Endothelial cell of umbilical vein (primary cell): Measurements from ENCODE around the gene PARP3. TPM values are rescaled to one million over a fixed set of nuclear protein-coding genes. Genes with fewer than 3 reads are reported as not detected.

Experiments used
- BruUV-seq: library from RNA; stranded (reverse); fragments of 400-500 nt; replicated peaks from 2 replicates; lab custom pipeline; 2021; lab: Mats Ljungman, UMichigan
- CTCF ChIA-PET: fragments of 300-600, 350-600 bp; sonication (Branson Sonifier 250); formaldehyde crosslinking; loops from one replicate; lab custom pipeline; 2021; ENCODE audit warnings: antibody characterized with exemption, inconsistent platforms; lab: Charles Lee
- POLR2A ChIA-PET: fragments of 300-600, 350-600 bp; sonication (Branson Sonifier 250); formaldehyde crosslinking; loops from one replicate; lab custom pipeline; 2021; ENCODE audit warnings: antibody characterized with exemption, inconsistent platforms; lab: Charles Lee
- DNase-seq: peaks from one replicate; pipeline ENCODE4 v3.0.0-alpha.2; 2011; ENCODE audit warnings: low read depth, low spot score
- FAIRE-seq: peaks from 2 replicates; lab custom pipeline; 2011; peaks lifted over from hg19 to GRCh38; lab: Jason Lieb, UNC
- H2AFZ ChIP-seq: 2 replicates; pipeline ENCODE4 v1.6.0; 2012; ENCODE audit warnings: low read depth, low read length, control low read depth, inconsistent platforms
- H3K27ac ChIP-seq: 2 replicates; pipeline ENCODE4 v1.5.1; 2011; ENCODE audit warnings: low read depth, mild to moderate bottlenecking, control low read depth, low read length, moderate library complexity; ENCODE audit not compliant: insufficient read depth
- H3K27me3 ChIP-seq, 2 experiments: 2 replicates each; pipeline versions ENCODE4 v1.6.0 to v1.6.1; 2011; ENCODE audit warnings: low read length in 2 of 2, mixed read lengths in 1 of 2; ENCODE audit not compliant: control insufficient read depth in 2 of 2, insufficient read depth in 2 of 2
- H3K36me3 ChIP-seq, 2 experiments: 2 replicates in 1 of 2; 3 replicates in 1 of 2; pipeline ENCODE4 v1.5.1; 2011; ENCODE audit warnings: low read length in 2 of 2, mild to moderate bottlenecking in 1 of 2, moderate library complexity in 1 of 2; ENCODE audit not compliant: control insufficient read depth in 2 of 2, insufficient read depth in 2 of 2; ENCODE audit errors: extremely low read depth in 1 of 2
- H3K4me1 ChIP-seq: 3 replicates; pipeline ENCODE4 v1.5.1; 2011; ENCODE audit warnings: mild to moderate bottlenecking, low read length; ENCODE audit not compliant: control insufficient read depth, insufficient read depth; ENCODE audit errors: extremely low read depth
- H3K4me2 ChIP-seq: 2 replicates; pipeline ENCODE4 v1.6.1; 2011; ENCODE audit warnings: low read length, control low read depth, mixed read lengths; ENCODE audit not compliant: insufficient read depth
- H3K4me3 ChIP-seq, 3 experiments: fragments of 200-600 bp in 1 of 3; sonication (generic), shearing (Covaris generic) in 1 of 3; replicated peaks in 1 of 3; 2 replicates each; pipeline ENCODE4 v1.5.1; 2011 to 2016; ENCODE audit warnings: control low read depth in 3 of 3, low read length in 3 of 3, mild to moderate bottlenecking in 2 of 3, inconsistent platforms in 1 of 3, low read depth in 1 of 3, moderate library complexity in 1 of 3; ENCODE audit not compliant: insufficient read depth in 1 of 3
- H3K79me2 ChIP-seq: 2 replicates; pipeline ENCODE4 v1.6.0; 2012; ENCODE audit warnings: low read length, inconsistent platforms; ENCODE audit not compliant: control insufficient read depth, insufficient read depth
- H3K9ac ChIP-seq: replicated peaks from 2 replicates; pipeline ENCODE3; 2011; ENCODE audit warnings: low read length, control low read depth; ENCODE audit not compliant: insufficient read depth; ENCODE audit errors: extremely low read depth
- H3K9me1 ChIP-seq: replicated peaks from 3 replicates; pipeline ENCODE4 v1.6.0; 2011; ENCODE audit warnings: mild to moderate bottlenecking, low read length; ENCODE audit not compliant: control insufficient read depth, insufficient read depth; ENCODE audit errors: extremely low read depth
- H3K9me3 ChIP-seq: replicated peaks from 2 replicates; pipeline ENCODE4 v1.5.1; 2012; ENCODE audit warnings: low read length, inconsistent platforms; ENCODE audit not compliant: control insufficient read depth, insufficient read depth
- H4K20me1 ChIP-seq: replicated peaks from 2 replicates; pipeline ENCODE3; 2011; ENCODE audit warnings: mild to moderate bottlenecking, low read length; ENCODE audit not compliant: control insufficient read depth, insufficient read depth; ENCODE audit errors: extremely low read depth
- JUN ChIP-seq: IDR thresholded peaks from 2 replicates; pipeline ENCODE4 v1.6.1; 2011; ENCODE audit warnings: borderline replicate concordance, low read depth; ENCODE audit not compliant: insufficient read length, insufficient read depth
- MAX ChIP-seq: IDR thresholded peaks from 2 replicates; pipeline ENCODE4 v1.6.1; 2011; ENCODE audit not compliant: insufficient read depth, insufficient read length
- dilution Hi-C: fragments of 300-500 bp; cut with MboI; formaldehyde crosslinking; loops from one replicate; pipeline ENCODE4 v1.15.0; 2019; ENCODE audit warnings: low sequenced_read_pairs; ENCODE audit not compliant: extremely low pct_ligation_motif_present
- intact Hi-C: fragments of 100-400 bp; cut with micrococcal nuclease; formaldehyde crosslinking; loops from one replicate; pipeline ENCODE4 v1.10.0; 2022
- polyA plus RNA-seq, 4 experiments: library from polyadenylated mRNA; depleted of rRNA in 3 of 4; stranded (reverse) in 3 of 4; unstranded in 1 of 4; fragments of >200 nt; gene quantifications; 2 replicates each; pipeline versions ENCODE4 v1.2.1 to v1.2.3, GENCODE V29; 2011 to 2012; ENCODE audit warnings: missing spikeins in 1 of 4
- small RNA-seq: library from RNA; depleted of rRNA; stranded (forward); fragments of <200 nt; gene quantifications from one replicate; pipeline ENCODE3, GENCODE V24; 2012; ENCODE audit warnings: low replicate concordance, low read depth; ENCODE audit not compliant: insufficient read depth, insufficient read length
- total RNA-seq: library from RNA; stranded (reverse); gene quantifications from 2 replicates; pipeline ENCODE4 v1.2.3, GENCODE V29; 2021

Gene PARP3
- total and polyA plus RNA-seq, 2 donors (not counting 3 experiments of a cell fraction or from before 2014, with no cell fraction given): 10.0 to 13.8 TPM

- H2AFZ ChIP-seq: peak overlapping the region; percentile 1
- dilution Hi-C loops (loop anchor here (10.0 kb wide), 1 partner anchor 147 kb away; no protein-coding TSS in a partner anchor), intact Hi-C loops (no loop called here)
- TF ChIP-seq MAX (no peak), JUN (peak; percentile 25)
- H3K4me2 ChIP-seq: no peak overlapping the region
- no peaks in the 10 kb centered on the region for H3K9me3 ChIP-seq
- POLR2A ChIA-PET: interaction anchor here (0.6 to 0.8 kb wide), 2 partner anchors 118 to 122 kb away, joined by 3 read pairs; no protein-coding TSS in a partner anchor
- DNase-seq: no peak
- H3K4me3 ChIP-seq: no peak overlapping the region
- H3K27me3 ChIP-seq: no peaks in the 10 kb centered on the region
- peaks cover 9 to 13% of the 10 kb centered on the region in 2 experiments for H3K36me3 ChIP-seq
- H3K4me1 ChIP-seq: peaks cover 19% of the 10 kb centered on the region
- BruUV-seq: no TSS peak
- peak; percentile 78 for FAIRE-seq
- H3K27ac ChIP-seq: no peak overlapping the region
- no peaks in the 10 kb centered on the region for H3K9me1 ChIP-seq
- H3K9ac ChIP-seq: no peak overlapping the region
- CTCF ChIA-PET: interaction anchor here (1.0 kb wide), 1 partner anchor 130 kb away, joined by 3 read pairs; no protein-coding TSS in a partner anchor
- H4K20me1 ChIP-seq: no peaks in the 10 kb centered on the region
- peaks cover 22% of the 10 kb centered on the region for H3K79me2 ChIP-seq
Observed at GRCh38 chr3:51997935-51998596, 55.9 kb downstream of the PARP3 start.

Small RNA genes lying within 50 kb of the gene (small RNA-seq; reads per million reads assigned to genes)
- not detected for gene AC115284.1

Other genes with a start within 250 kb of the PARP3 start
- 0.51 TPM in 2 replicates for gene GRM2, start 235.3 kb upstream of the PARP3 start, total RNA-seq
- gene GRM2, start 235.3 kb upstream of the PARP3 start, polyA plus RNA-seq: 0.10 and 0.22 TPM in 2 replicates
- not detected in 2 replicates for gene IQCF6, start 163.1 kb upstream of the PARP3 start, total RNA-seq
- not detected in 2 replicates for gene IQCF6, start 163.1 kb upstream of the PARP3 start, polyA plus RNA-seq
- gene IQCF2, start 80.7 kb upstream of the PARP3 start, total RNA-seq: not detected in 2 replicates
- not detected in 2 replicates for gene IQCF2, start 80.7 kb upstream of the PARP3 start, polyA plus RNA-seq
- not detected in 2 replicates for gene IQCF5, start 66.8 kb upstream of the PARP3 start, total RNA-seq
- not detected in 2 replicates for gene IQCF5, start 66.8 kb upstream of the PARP3 start, polyA plus RNA-seq
- gene IQCF1, start 39.0 kb upstream of the PARP3 start, total RNA-seq: not detected in 2 replicates
- not detected in 2 replicates for gene IQCF1, start 39.0 kb upstream of the PARP3 start, polyA plus RNA-seq
- gene RRP9, start 459 bp upstream of the PARP3 start, total RNA-seq: 23.8 and 30.1 TPM in 2 replicates
- gene RRP9, start 459 bp upstream of the PARP3 start, polyA plus RNA-seq: 26.0 and 30.7 TPM in 2 replicates
- 0.15 TPM in 1 of 2 replicates, not detected in the other for gene GPR62, start 13.0 kb downstream of the PARP3 start, total RNA-seq
- gene GPR62, start 13.0 kb downstream of the PARP3 start, polyA plus RNA-seq: 0.04 TPM in 1 of 2 replicates, not detected in the other
- gene PCBP4, start 25.1 kb downstream of the PARP3 start, total RNA-seq: 42.7 and 46.5 TPM in 2 replicates
- gene PCBP4, start 25.1 kb downstream of the PARP3 start, polyA plus RNA-seq: 63.1 and 75.4 TPM in 2 replicates
- gene ABHD14B, start 31.7 kb downstream of the PARP3 start, total RNA-seq: 15.8 and 20.5 TPM in 2 replicates
- gene ABHD14B, start 31.7 kb downstream of the PARP3 start, polyA plus RNA-seq: 50.3 and 54.3 TPM in 2 replicates
- 6.6 and 8.2 TPM in 2 replicates for gene ABHD14A, start 32.7 kb downstream of the PARP3 start, total RNA-seq
- gene ABHD14A, start 32.7 kb downstream of the PARP3 start, polyA plus RNA-seq: 23.7 and 30.6 TPM in 2 replicates
- gene ACY1, start 41.2 kb downstream of the PARP3 start, total RNA-seq: 12.3 and 13.4 TPM in 2 replicates
- 32.9 and 41.2 TPM in 2 replicates for gene ACY1, start 41.2 kb downstream of the PARP3 start, polyA plus RNA-seq
- gene RPL29, start 53.5 kb downstream of the PARP3 start, total RNA-seq: 1,127 and 1,236 TPM in 2 replicates
- 2,177 and 2,233 TPM in 2 replicates for gene RPL29, start 53.5 kb downstream of the PARP3 start, polyA plus RNA-seq
- 29.2 and 30.5 TPM in 2 replicates for gene DUSP7, start 114.2 kb downstream of the PARP3 start, total RNA-seq
- 37.7 and 38.7 TPM in 2 replicates for gene DUSP7, start 114.2 kb downstream of the PARP3 start, polyA plus RNA-seq
- 16.7 and 19.4 TPM in 2 replicates for gene POC1A, start 212.1 kb downstream of the PARP3 start, total RNA-seq
- 14.8 and 14.9 TPM in 2 replicates for gene POC1A, start 212.1 kb downstream of the PARP3 start, polyA plus RNA-seq